WERI-Rb-1 (cell line): ENCODE data around the gene TAP2.

Source experiments
- DNase-seq: peaks from one replicate; pipeline ENCODE4 v3.0.0-alpha.2; 2020
- H3K27ac ChIP-seq: fragments of 250-450 bp; sonication (Bioruptor Pico); 2 replicates; pipeline ENCODE4 v1.5.1; 2020; ENCODE audit warnings: mild to moderate bottlenecking, moderate library complexity
- H3K27me3 ChIP-seq: fragments of 250-450 bp; sonication (Bioruptor Pico); 2 replicates; pipeline ENCODE4 v1.5.1; 2021; ENCODE audit warnings: mild to moderate bottlenecking, low read depth, moderate library complexity; ENCODE audit not compliant: insufficient read depth, severe bottlenecking
- H3K36me3 ChIP-seq: fragments of 250-450 bp; sonication (Bioruptor Pico); 2 replicates; pipeline ENCODE4 v1.5.1; 2020; ENCODE audit warnings: mild to moderate bottlenecking, moderate library complexity
- H3K4me3 ChIP-seq: 2 replicates; pipeline ENCODE4 v1.5.1; 2011; ENCODE audit warnings: low read depth, mild to moderate bottlenecking, control low read depth, low read length
- H3K9me3 ChIP-seq: fragments of 250-450 bp; sonication (Bioruptor Pico); 2 replicates; pipeline ENCODE4 v1.5.1; 2021; ENCODE audit warnings: mild to moderate bottlenecking, moderate library complexity; ENCODE audit not compliant: severe bottlenecking
- TF ChIP-seq, protein P1 (sequence below): IDR thresholded peaks from 2 replicates; pipeline ENCODE4 v1.5.1; 2011; ENCODE audit warnings: low read depth, mild to moderate bottlenecking, control low read depth, inconsistent platforms, low read length

Gene TAP2

DNA sequence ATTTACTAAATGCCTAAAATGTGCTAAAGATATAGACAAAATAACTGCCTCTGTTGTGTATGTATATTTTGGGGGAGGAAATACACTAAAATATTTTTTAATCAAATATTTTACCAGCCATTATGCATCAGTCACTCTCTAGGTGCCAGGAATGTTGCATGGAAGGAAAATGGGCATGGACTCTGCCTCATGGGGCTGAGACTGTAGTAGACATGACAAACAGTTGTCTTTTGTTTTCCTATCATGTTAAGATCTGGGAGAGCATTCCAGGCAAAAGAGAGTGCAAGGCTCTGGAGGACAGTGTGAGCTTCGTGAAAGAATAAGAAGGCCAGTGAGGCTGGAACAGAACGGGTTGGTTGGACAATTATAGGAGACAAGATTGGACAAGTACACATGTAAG, 48.2 kb downstream of the TAP2 start:
- TF ChIP-seq, protein P1, sequence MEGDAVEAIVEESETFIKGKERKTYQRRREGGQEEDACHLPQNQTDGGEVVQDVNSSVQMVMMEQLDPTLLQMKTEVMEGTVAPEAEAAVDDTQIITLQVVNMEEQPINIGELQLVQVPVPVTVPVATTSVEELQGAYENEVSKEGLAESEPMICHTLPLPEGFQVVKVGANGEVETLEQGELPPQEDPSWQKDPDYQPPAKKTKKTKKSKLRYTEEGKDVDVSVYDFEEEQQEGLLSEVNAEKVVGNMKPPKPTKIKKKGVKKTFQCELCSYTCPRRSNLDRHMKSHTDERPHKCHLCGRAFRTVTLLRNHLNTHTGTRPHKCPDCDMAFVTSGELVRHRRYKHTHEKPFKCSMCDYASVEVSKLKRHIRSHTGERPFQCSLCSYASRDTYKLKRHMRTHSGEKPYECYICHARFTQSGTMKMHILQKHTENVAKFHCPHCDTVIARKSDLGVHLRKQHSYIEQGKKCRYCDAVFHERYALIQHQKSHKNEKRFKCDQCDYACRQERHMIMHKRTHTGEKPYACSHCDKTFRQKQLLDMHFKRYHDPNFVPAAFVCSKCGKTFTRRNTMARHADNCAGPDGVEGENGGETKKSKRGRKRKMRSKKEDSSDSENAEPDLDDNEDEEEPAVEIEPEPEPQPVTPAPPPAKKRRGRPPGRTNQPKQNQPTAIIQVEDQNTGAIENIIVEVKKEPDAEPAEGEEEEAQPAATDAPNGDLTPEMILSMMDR = no peak
- peaks cover 91% of the 10 kb centered on the region for H3K27me3 ChIP-seq
- no peak overlapping the region for H3K27ac ChIP-seq
- no peak for DNase-seq
- no peak overlapping the region for H3K4me3 ChIP-seq
- H3K9me3 ChIP-seq = peaks cover 3% of the 10 kb centered on the region
- no peaks in the 10 kb centered on the region for H3K36me3 ChIP-seq
